Measurements from ENCODE around the gene OR6C65.

- TF ChIP-seq, protein P1, sequence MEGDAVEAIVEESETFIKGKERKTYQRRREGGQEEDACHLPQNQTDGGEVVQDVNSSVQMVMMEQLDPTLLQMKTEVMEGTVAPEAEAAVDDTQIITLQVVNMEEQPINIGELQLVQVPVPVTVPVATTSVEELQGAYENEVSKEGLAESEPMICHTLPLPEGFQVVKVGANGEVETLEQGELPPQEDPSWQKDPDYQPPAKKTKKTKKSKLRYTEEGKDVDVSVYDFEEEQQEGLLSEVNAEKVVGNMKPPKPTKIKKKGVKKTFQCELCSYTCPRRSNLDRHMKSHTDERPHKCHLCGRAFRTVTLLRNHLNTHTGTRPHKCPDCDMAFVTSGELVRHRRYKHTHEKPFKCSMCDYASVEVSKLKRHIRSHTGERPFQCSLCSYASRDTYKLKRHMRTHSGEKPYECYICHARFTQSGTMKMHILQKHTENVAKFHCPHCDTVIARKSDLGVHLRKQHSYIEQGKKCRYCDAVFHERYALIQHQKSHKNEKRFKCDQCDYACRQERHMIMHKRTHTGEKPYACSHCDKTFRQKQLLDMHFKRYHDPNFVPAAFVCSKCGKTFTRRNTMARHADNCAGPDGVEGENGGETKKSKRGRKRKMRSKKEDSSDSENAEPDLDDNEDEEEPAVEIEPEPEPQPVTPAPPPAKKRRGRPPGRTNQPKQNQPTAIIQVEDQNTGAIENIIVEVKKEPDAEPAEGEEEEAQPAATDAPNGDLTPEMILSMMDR (IDR thresholded peaks at IDR 0.05): no peak
- TF ChIP-seq EZH2 (IDR thresholded peaks at IDR 0.05; ENCODE audit: borderline replicate concordance, insufficient read depth, low read depth, low read length, poor library complexity, severe bottlenecking): no peak
Observed at GRCh38 chr12:55407866-55408265, 7.5 kb downstream of the OR6C65 start.
